Measurements from ENCODE around the gene ADGRF5.

DNA sequence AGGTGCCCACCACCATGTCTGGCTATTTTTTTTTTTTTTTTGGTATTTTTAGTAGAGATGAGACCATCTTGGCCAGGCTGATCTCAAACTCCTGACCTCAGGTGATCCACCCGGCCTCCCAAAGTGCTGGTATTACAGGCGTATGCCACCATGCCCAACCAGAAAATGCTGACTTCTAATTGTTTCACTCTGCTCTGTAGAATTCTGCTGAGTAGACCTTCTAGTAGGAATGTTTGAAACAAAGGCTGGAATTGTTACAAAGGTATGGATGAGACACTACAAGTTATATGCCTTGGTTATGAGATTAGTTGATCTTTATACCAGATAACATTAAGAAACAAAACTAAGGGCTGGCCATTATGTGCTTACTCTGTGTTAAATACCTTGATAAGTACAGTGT, 83.7 kb downstream of the ADGRF5 start:
- TF ChIP-seq ZNF274 (IDR thresholded peaks at IDR 0.05; ENCODE audit: low read depth, low read length) (no peak), YY1 (IDR thresholded peaks at IDR 0.05; ENCODE audit: insufficient read depth, insufficient read length) (no peak), SUZ12 (IDR thresholded peaks at IDR 0.05; ENCODE audit: extremely low read depth, insufficient read depth, insufficient read length) (no peak)
